Left forelimb (tissue), 1 donor: ENCODE results near the gene OVCH2.
"Not testable (repeated sequence)": the region's sequence is repeated elsewhere in the genome, so short reads cannot be mapped to it uniquely, and the experiment has no call there.

Experiments used
- DNase-seq: peaks from one replicate; pipeline ENCODE4 v3.0.0-alpha.2; 2018; ENCODE audit warnings: low spot score

OVCH2 gene

GRCh38 chr11:7706377-7706776, at the start of gene OVCH2:
Gene OVCH2 (minus strand): TSS chr11:7706477. CDS start chr11:7706394, 83 bp downstream.
- no peak for DNase-seq

DNA sequence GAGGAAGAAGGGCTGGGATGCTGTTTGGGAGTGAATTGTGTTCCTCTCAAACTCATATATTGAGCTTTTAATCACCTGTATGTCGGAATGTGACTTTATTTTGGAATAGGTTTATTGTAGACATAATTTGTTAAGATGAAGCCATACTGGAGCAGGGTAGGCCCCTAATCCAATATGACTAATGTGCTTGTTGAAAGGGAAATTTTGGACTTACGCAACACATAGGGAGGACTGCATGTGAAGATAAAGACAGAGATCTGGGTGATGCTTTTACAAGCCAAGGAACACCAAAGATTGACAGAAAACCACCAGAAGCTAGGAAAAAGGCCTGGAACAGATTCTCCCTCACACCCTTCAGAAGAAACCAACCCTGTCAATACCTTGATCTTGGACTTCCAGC, 43.2 kb upstream of the OVCH2 start:
- DNase-seq: no peak

DNA sequence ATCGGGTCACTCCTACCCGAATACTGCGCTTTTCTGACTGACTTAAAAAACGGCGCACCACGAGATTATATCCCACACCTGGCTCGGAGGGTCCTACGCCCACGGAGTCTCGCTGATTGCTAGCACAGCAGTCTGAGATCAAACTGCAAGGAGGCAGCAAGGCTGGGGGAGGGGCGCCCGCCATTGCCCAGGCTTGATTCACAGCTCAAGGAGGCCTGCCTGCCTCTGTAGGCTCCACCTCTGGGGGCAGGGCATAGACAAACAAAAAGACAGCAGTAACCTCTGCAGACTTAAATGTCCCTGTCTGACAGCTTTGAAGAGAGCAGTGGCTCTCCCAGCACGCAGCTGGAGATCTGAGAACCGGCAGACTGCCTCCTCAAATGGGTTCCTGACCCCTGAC, 28.5 kb upstream of the OVCH2 start:
- DNase-seq: not testable (repeated sequence)

GRCh38 chr11:7714786-7715185, 8.5 kb upstream of the OVCH2 start:
- no peak for DNase-seq

DNA sequence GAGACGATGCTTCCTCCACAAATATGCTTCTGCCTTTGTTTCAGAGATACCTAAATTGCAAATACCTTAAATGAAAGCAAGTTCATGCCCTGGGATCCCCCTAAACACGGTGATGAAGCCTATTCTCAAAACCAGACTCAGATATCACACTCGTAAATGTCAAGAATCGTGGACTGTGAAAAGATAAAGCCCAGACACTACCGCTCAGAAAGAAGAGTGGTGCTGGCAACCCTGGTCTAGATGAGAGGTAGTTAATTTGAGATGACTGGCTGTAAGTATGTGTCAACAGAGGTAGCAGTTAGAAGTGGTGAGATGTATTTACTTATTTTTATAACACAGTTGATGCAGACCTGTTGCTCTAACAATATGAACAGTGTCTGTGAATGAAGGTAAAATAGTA, 2.5 kb downstream of the OVCH2 start:
- DNase-seq: no peak

DNA sequence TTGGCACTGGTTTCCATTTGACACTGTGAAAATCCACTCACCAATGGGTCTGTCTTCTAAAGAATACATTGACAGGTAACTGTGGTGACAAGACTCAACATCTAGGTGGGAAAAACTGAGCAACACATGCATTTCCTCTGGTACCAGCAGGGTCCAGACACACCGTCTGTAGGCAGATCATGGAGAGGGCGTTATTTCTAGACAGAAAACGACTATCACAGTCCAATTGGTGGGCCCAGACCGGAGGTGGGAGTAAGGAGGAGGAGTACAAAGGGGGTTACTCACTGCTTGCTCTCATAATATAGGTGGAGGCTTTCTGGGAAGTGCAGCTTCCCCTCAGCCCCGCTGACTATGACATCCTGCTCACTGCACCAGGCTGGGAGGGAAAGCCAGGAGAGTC, 9.9 kb downstream of the OVCH2 start:
- DNase-seq: no peak

DNA sequence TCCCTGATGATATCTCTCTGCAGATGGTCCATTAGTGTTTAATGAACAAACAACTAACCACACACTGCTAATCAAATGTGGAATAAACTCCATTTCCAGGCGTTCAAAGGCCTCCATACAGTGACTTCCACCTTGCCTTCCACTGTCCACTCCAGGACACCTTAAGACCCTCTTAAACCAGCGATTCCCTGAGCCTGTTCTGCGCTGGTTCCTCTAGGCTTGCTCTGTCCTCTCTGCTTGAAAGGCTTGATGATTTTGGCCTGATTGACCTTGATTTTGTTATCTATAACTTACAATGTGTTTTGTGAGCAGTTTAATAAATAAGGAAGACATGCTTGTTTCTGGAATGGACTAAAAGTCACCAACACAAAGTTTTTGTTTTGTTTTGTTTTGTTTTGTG, 12.0 kb downstream of the OVCH2 start:
- no peak for DNase-seq

GRCh38 chr11:7692426-7692825, 13.9 kb downstream of the OVCH2 start:
- no peak for DNase-seq

DNA sequence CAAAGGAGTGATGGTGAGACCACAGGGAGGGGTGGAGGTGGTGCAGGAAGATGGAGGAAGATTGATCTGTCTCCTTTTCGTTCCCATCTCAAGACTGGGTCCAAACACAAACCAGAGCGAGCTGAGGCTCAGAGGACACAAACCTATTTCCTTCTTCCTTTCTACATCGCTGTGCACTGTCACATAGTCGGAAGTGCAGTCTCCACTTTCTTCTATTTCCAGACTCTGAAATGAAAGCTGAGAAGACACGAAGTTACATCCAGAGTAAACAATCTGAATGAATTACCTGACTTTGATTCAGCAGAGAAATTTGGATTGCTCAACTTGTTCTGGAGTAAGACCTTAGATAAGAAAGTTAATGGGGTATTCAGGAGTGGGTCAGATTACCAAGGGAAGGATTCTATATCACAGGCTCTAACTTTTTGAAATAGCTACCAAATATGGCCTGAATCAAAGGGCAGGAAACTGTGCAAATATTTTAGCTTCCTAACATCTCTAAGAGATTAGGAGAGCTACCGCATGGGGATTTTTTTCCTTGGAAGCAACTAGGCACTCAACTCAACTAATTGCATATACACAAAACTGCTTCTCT, 14.4 kb downstream of the OVCH2 start:
- no peak for DNase-seq

- no peak for DNase-seq
These were observed 15.6 kb downstream of the OVCH2 start for GRCh38 chr11:7690648-7691047.

- no peak for DNase-seq
These were observed 17.0 kb downstream of the OVCH2 start for GRCh38 chr11:7689239-7689638.

DNA sequence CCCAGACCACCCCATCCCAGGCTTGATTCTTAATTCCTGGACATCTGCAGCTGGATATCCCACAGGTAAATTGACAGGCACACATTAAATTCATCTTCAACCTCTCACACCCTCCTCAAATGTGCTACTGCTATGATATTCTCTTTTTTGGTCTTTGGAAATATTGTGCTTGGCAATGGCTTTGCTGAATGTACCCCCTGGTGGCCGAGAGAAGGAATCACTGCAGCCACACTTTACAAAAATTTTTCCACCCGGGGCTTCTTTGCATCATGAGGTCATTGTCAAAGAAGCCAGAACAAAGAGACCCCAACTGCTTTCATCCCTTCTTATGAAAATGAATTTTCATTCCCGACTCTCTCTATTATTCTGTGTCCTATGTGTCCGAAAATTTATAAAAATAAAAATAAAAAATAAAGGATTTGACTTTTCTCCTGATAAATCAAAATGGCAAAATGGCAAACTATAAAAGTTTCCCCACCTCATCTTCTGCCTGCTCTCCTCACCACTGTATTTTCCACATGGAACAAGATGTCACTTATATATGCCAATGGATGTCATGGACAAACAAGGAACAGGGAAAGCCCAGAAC, 17.9 kb downstream of the OVCH2 start:
- DNase-seq: no peak

GRCh38 chr11:7687386-7687785, 18.9 kb downstream of the OVCH2 start:
- no peak for DNase-seq

DNA sequence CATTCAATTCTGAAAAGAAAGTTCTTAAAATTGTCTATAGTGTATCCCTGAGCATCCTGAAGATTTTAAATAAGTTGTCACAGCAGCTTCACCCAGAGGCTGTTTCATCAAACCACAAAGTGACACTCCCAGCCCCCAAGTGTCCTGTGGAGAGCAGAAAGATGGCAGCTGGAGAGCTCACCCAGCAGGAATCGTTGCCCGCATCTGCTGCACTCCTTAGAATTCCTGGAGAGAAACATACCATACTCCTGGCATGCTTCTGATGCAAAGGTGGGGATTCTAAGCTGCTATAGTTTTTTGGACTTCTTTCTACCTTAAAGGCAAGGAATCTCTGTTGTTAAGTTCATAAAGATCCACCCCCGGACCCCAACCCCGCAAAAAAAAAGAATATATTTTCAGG, 19.5 kb downstream of the OVCH2 start:
- no peak for DNase-seq

DNA sequence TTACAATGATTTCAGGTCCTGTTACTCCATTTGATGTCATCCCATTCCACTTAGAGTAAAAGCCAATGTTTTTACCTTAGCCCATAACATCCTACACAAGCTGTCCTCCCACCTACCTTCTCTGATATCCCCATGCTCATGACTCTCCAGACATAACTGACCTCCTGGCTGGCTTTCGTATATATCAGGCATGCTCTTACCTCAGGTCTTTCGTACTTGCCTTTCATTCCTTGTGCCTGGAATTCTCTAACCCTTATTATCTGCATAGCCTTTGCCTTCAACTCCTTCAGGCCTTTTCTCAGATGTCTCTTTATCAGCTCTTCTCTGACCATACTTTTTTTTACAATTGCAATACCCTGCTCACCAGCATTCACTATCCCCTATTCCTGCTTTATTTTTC, 22.7 kb downstream of the OVCH2 start:
- DNase-seq: no peak

GRCh38 chr11:7677796-7678201, 28.5 kb downstream of the OVCH2 start:
- DNase-seq: no peak

GRCh38 chr11:7677071-7677470, 29.2 kb downstream of the OVCH2 start:
- DNase-seq: no peak

GRCh38 chr11:7675631-7676030, 30.6 kb downstream of the OVCH2 start:
- DNase-seq: no peak

DNA sequence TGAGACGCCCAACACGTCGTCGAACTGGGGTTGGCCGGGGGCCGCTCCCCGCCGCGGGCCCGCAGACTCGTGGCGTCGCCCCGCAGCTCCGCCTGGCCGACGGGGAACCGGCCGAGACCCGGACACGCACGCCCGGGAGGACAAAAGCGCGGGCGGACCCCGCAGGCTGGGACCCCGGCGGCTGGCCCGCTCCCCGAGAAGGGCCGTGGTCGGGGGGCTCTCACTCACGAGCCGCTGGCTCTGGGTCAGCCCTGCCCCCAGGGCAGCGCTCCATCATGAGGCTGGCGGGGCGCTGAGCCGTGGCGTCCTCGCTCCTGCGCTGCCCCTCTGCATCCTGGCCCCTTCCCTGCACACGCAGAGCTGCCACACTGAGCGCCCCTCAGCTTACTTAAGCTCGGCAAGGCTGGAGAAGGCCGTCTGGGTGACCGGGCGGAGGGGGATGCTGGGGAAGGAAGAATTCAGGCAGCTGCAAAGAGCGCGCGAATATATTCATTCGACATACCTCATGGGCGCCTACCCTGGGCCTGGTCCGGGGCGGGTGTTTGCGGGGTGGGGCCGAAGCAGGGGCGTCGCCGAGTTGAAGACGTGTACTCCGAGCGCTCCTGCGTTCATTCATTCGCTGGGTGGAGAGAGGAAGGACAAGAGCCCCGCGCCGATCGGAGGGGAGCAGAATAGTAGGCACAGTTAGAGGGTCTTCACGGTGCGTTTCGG, 32.4 kb downstream of the OVCH2 start:
- DNase-seq: peak; percentile 79

- DNase-seq: peak; percentile 85
These were observed 33.1 kb downstream of the OVCH2 start, which contains the start of gene CYB5R2 for GRCh38 chr11:7672960-7673723. Gene CYB5R2 (minus strand): TSS chr11:7673500. CDS start chr11:7672825, 675 bp downstream.

GRCh38 chr11:7672276-7672959, 33.9 kb downstream of the OVCH2 start:
- DNase-seq: no peak
